GM18951 (cell line): ENCODE results near the gene KLHL14.
"Not testable (repeated sequence)": the region's sequence is repeated elsewhere in the genome, so short reads cannot be mapped to it uniquely, and the experiment has no call there.

Source experiments
- POLR2A ChIP-seq: IDR thresholded peaks from 4 replicates; pipeline ENCODE4 v1.6.1; 2011; ENCODE audit warnings: mild to moderate bottlenecking; ENCODE audit not compliant: insufficient read length, insufficient read depth; ENCODE audit errors: extremely low read depth
- in situ Hi-C: fragments of 300-500 bp; cut with MboI; formaldehyde crosslinking; loops from one replicate; pipeline ENCODE4 v1.12.0; 2022; ENCODE audit warnings: low sequenced_read_pairs, mixed read lengths, inconsistent platforms; ENCODE audit not compliant: unreplicated experiment

KLHL14 gene

DNA sequence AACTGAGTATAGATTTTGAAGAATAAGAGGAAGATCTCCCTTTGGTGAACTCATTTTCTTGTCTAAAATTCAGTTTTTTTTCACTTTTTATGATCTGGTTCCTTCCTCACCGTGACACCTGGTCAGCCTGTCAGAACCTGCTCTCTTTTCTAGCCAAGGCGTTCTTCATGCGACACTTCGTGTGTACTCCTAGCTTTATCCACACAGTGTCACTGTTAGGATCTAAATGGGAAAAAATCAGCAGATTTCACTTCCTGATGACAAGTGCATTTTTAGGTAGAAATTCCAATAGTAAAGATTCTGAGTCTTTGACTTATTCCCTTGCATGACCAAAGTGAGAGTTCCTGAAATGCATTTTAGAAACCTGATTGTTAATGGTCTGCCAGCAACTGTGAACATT lies 89.8 kb downstream of the KLHL14 start:
- in situ Hi-C loops, result no loop called here
- TF ChIP-seq POLR2A, result no peak

DNA sequence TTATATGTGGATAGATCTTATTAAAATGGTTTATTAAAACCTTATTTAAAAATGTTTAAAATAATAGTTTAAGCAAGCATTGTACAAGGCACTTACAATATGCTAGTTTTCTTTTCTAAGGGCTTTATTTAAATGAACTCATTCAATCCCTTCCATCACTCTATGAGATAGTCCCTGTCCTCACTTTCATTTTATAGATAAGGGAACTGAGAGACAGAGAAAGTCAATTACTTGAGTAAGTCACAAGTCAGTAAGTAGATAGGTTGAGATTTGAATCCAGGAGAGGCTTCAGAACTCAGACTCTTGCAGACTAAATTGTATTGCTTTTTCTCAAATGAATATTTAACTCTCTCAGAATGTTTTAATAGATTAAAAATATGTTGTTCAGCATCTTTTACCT lies 95.2 kb downstream of the KLHL14 start:
- no peak for TF ChIP-seq POLR2A
- in situ Hi-C loops, result no loop called here

DNA sequence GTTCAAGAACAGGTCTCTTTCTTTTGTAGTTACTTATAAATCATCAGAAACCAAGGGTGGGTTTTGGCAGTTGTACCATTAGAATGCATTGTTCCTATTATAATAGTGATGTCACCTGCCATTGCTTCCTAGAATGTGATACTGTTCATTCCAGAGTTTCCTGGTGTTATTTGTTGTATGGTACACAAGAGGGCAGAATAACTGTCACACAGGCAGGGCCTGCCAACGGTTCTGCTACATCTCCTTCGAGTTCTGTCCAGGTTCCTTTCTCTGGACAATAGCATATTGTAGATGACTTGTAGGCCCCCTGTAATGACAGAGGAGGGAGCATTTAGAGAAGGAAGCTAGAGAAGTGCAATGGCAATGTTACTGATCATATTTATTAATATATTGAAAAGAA lies 98.3 kb downstream of the KLHL14 start:
- no peak for TF ChIP-seq POLR2A

DNA sequence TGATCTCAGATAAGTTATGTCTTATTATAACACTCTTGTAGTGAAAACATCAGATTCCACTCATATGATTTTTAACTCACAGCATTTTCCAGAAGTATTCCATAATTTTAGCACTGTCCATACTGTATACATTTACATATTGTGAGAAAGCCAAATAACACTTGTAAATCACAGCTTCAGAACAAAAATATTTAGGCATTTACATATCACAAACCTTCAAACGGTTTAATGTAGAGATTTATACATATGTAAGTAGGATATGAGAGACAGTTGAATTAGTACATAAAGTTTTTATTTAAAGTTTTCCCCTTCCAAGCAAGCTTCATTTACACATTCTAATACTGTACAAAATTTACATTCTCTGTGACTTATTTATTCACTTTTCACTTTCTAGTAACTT lies 100.4 kb downstream of the KLHL14 start:
- no peak for TF ChIP-seq POLR2A
- in situ Hi-C loops, result no loop called here

More for the DNA sequence above, 98.3 kb downstream of the KLHL14 start:
- in situ Hi-C loops, result no loop called here

DNA sequence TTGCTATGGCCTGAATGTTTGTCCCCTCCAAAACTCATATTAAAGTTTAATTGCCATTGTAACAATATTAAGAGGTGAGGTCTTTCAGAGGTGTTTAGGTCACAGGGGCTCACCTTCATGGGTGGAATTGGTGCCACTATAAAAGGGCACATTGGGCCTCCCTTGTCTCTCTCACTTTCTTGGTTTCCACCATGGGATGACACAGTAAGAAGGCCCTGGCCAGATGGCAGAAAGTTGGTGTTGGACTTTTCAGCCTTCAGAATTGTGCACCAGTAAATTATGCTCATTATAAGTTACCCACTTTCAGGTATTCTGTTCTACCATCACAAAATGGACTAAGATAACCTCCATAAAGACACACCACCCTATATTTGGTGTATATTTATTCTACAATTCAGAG lies 102.1 kb downstream of the KLHL14 start:
- in situ Hi-C loops, result no loop called here
- TF ChIP-seq POLR2A, result no peak

DNA sequence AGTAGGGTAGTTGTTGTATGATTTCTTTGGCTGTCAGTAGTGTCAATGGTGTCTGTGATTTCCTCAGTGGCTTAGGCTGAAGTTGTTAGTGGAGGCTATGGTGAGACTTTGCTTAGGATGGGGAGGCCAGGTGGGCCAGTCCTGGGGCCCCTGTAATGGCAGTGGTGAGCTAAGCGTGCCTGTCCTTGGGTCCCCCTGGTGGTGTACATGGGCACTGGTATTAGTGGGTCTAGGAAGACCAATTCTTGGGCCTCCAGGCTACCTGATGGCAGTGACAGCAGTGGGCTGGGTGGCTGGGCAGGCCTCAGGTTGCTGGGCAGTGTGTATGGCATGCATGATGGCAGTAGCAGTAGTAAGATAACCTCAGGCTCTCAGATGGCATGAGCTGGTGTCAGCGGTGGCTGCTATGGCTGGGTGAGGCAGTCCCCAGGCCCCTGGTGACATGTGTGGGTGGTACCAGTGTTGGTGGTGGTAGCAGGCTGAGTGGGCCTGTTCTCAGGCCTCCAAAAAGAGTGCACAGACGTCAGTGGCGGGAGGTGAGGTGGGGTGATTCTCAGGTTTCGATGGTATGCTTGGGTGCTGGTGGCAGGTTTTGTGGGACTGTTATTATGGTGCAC lies 103.2 kb downstream of the KLHL14 start:
- in situ Hi-C loops, result no loop called here
- TF ChIP-seq POLR2A, result no peak

DNA sequence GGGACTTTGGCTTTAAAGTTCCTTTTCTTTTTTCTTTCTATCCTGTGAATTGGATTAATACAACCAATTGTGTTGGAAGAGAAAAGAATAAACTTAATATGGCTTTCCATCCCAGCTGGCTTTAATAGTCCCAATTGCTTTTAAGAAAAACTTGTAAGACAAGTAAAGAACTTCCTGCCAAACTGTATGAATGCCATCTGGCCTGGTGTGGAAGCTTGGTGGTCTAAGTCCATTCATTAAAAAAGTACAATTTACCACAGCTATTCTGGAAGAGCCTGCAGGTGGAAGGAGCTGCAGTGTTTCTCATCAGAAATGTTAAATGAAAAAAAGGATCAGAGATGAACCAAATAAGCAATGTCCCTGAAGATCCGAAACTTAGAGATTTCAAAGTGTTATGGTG lies 103.9 kb downstream of the KLHL14 start:
- TF ChIP-seq POLR2A, result no peak
- in situ Hi-C loops, result no loop called here

DNA sequence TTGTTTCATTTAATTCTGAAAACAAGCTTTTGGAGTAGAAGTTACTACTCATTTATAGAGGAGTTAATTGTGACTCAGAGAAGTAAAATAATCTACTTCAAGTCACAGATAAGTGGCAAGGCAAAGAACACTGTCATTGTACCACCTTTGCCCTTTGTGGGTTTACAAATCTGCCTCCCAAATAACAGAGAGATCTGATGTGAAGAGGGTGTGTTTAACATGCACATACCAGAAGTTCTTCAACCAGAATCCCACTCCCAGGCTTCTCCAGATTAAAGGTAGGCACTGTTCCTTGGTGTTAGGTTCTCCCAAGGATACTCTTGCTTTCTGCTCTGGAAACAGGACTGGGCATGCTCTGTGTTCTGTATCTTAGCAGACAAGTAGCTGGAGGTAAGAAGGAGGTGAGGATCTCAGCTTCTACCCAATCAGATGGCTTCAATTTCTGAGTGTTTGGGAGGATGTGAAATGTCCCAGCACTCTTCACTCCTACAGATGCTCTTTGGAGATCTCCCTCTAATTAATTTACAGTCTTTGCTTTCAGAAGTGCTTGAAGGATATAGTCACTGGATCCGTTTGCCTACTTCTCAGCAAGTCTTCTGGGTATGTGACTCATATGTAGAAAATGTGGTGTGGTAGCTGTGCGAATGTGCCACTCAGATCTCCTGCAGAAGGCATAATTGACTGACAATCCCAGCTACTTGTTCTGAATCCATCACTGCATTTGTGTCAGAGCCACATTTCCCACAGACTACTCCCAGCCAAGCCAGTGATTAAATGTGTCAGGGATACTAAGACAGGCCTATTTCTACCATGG lies 111.1 kb downstream of the KLHL14 start:
- in situ Hi-C loops, result no loop called here
- no peak for TF ChIP-seq POLR2A

DNA sequence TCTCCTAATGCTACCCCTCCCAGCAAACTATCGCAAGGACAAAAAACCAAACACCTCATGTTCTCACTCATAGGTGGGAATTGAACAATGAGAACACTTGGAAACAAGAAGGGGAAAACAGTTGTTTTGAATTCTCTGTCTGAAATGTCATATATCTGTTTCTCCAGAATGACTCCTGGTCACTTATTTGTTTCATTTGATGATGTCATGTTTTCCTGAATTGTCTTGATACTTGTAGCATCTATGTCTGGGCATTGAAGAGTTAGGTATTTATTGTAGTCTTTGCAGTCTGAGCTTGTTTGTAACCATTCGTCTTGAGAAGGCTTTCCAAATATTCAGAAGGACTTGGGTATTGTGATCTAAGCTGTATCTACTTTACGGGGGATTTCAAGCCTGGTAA lies 118.3 kb downstream of the KLHL14 start:
- in situ Hi-C loops, result not testable (repeated sequence)

DNA sequence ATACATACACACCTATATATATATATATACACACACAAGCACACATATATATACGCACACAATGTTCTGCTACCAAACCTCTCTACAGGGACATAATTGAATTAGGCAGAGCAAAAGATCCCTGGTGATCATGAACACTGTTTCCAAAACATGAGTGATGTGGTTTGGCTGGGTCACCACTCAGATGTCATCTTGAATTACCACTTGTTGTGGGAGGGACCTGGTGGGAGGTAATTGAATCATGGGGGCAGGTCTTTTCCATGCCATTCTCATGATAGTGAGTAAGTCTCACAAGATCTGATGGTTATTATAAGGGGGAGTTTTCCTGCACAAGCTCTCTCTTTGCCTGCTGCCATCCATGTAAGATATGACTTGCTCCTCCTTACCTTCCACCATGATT lies 135.2 kb downstream of the KLHL14 start:
- in situ Hi-C loops, result not testable (repeated sequence)

DNA sequence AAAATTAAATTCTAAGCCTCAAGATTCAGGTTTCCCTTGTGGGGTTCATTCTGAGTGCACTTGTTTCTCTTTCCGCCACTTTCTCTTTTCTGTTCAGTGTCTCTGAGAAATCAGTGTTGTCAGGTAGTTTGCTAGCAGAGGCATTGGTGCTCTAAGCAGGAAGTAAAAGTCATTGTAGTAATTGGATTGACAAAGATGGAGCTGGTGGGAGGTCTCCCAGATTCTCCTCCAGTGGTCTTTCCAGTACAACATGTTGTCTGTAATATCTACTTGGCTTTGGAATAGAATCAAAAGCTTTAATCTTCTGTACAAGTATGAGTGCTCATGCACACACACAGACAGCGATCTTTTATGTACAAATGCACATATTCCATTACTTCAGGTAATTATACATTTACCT lies 135.6 kb downstream of the KLHL14 start:
- no peak for TF ChIP-seq POLR2A
- in situ Hi-C loops, result no loop called here

DNA sequence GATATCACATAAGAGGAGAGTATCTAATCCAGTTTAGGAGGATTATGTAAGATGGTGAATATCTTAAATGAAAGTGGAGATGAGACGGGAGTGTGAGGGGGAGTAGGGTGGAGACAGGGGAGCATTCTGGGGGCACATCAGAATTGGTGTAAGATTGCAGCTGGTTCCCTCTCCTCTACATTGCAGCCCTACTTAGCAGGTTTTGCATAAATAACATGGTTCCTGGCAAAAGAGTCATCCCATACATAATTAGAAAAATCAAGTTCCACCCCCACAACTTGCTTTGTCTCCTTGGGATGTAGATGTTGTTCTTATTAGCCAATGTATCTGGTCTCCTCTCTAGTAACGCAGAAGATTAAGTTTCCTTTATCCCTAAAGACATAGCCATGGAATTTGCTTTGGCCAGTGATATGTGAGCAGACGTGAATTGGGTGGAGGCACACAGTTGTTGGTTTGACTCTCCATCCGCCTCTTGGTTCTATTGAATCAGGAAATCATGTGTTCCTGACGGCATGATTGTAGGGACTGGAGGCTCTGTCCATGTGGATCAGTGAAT lies 137.9 kb downstream of the KLHL14 start:
- TF ChIP-seq POLR2A, result no peak
- in situ Hi-C loops, result no loop called here

DNA sequence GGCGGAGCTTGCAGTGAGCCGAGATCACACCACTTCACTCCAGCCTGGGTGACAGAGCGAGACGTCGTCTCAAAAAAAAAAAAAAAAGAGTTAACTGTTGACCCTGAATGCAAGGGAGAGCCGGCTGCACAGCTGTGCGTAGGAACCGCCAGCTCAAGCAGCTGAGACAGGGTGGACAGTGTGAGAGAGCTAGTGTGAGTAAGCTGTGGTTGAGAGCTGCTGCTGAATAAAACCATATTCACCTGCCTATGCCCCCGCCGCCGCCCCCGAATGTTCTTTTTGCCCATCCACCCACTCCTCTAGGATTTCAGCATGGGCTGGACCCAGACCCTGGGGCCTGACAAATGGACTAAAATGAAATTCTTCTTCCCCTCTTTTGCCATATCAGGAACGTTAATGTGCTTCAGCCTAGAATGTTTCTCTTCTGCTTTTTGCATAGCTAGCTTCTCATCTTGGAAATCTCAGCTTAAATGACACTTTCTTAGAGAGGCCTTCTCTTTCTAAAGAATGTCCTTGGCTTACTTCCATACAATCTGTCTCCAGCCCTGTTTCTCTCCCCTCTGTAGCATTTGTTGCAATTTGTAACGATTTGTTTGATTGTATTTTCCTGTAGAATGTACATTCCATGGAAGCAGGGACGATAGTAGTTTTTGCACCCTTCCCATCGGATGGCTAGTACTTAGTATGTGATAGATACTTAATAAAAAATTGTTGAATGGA lies 142.7 kb downstream of the KLHL14 start:
- no peak for TF ChIP-seq POLR2A
- in situ Hi-C loops, result no loop called here

DNA sequence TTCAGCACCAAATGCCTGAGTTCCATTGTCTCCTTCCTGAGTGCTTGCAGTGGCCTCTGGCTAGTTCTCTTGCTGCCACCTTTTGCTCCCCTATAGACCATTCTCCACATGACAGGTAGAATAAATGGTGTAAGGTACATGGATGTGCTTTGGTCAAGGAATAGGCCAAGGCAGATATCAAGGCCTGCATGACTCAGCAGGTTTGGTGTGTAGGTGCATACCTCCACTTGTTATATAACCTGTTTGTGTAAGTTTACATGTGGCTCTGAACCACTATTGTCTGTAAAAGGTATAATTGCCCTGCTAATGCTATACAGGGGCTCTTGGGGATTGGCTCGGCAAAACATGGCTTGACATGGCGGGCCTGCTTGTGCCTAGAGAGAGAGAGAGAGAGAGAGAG lies 143.5 kb downstream of the KLHL14 start:
- in situ Hi-C loops, result no loop called here
- no peak for TF ChIP-seq POLR2A
